Fibroblast of lung (primary cell): ENCODE data around the gene ZNRF1. TPM values are rescaled to one million over a fixed set of nuclear protein-coding genes. Genes with fewer than 3 reads are reported as not detected.
"Not testable (repeated sequence)": the region's sequence is repeated elsewhere in the genome, so short reads cannot be mapped to it uniquely, and the experiment has no call there.

Experiments
- DNase-seq, 2 donors: peaks; one replicate each; pipeline versions ENCODE4 v3.0.0 to v3.0.0-alpha.2; 2010; ENCODE audit warnings: low read depth in 2 of 2
- H2AFZ ChIP-seq: 2 replicates; pipeline ENCODE4 v1.5.1; 2012; ENCODE audit warnings: low read length, control low read depth, inconsistent platforms
- H3K27ac ChIP-seq: 2 replicates; pipeline ENCODE4 v1.5.1; 2011; ENCODE audit warnings: low read length, control low read depth; ENCODE audit not compliant: insufficient read depth
- H3K27me3 ChIP-seq: 2 replicates; pipeline ENCODE4 v1.5.1; 2011; ENCODE audit warnings: mild to moderate bottlenecking, low read length; ENCODE audit not compliant: control insufficient read depth, insufficient read depth
- H3K36me3 ChIP-seq: 2 replicates; pipeline ENCODE4 v1.5.1; 2011; ENCODE audit warnings: low read length; ENCODE audit not compliant: control insufficient read depth, insufficient read depth
- H3K4me1 ChIP-seq: 2 replicates; pipeline ENCODE4 v1.5.1; 2011; ENCODE audit warnings: low read length; ENCODE audit not compliant: control insufficient read depth, insufficient read depth; ENCODE audit errors: extremely low read depth
- H3K4me2 ChIP-seq: 2 replicates; pipeline ENCODE4 v1.5.1; 2011; ENCODE audit warnings: low read length, control low read depth; ENCODE audit not compliant: insufficient read depth; ENCODE audit errors: extremely low read depth
- H3K4me3 ChIP-seq, 4 experiments: fragments of 200-600 bp in 1 of 4; sonication (generic) in 1 of 4; replicated peaks in 1 of 4; 2 replicates each; pipeline ENCODE4 v1.5.1; 2011 to 2016; ENCODE audit warnings: low read length in 4 of 4, low read depth in 3 of 4, mild to moderate bottlenecking in 3 of 4, control low read depth in 2 of 4, inconsistent platforms in 1 of 4, mixed read lengths in 1 of 4; ENCODE audit not compliant: insufficient read depth in 1 of 4; ENCODE audit errors: control extremely low read depth in 1 of 4
- H3K79me2 ChIP-seq: 2 replicates; pipeline ENCODE4 v1.5.1; 2012; ENCODE audit warnings: mild to moderate bottlenecking, low read length, inconsistent platforms; ENCODE audit not compliant: control insufficient read depth, insufficient read depth
- H3K9ac ChIP-seq: 2 replicates; pipeline ENCODE4 v1.5.1; 2011; ENCODE audit warnings: mild to moderate bottlenecking, low read length, control low read depth; ENCODE audit not compliant: insufficient read depth
- H3K9me3 ChIP-seq: 2 replicates; pipeline ENCODE4 v1.5.1; 2012; ENCODE audit warnings: low read depth, low read length; ENCODE audit not compliant: control insufficient read depth, insufficient read depth
- H4K20me1 ChIP-seq: 2 replicates; pipeline ENCODE4 v1.5.1; 2011; ENCODE audit warnings: low read length; ENCODE audit not compliant: control insufficient read depth, insufficient read depth; ENCODE audit errors: extremely low read depth
- EZH2 ChIP-seq: IDR thresholded peaks from 2 replicates; pipeline ENCODE4 v1.5.1; 2012; ENCODE audit warnings: low read length, control low read depth, mild to moderate bottlenecking; ENCODE audit errors: missing control alignments
- polyA plus RNA-seq, 2 donors: library from polyadenylated mRNA; depleted of rRNA in 1 of 2; stranded (reverse) in 1 of 2; unstranded in 1 of 2; fragments of >200 nt; gene quantifications; 2 replicates each; pipeline ENCODE4 v1.2.1, GENCODE V29; 2011 to 2012; ENCODE audit warnings: missing spikeins in 1 of 2
- total RNA-seq: library from RNA; depleted of rRNA; stranded (reverse); fragments of >200 nt; gene quantifications from 2 replicates; pipeline ENCODE4 v1.2.1, GENCODE V29; 2014
- TF ChIP-seq, protein P1 (sequence below), 2 donors: IDR thresholded peaks in 1 of 2; conservative IDR thresholded peaks in 1 of 2; 1 replicate in 1 of 2; 2 replicates in 1 of 2; pipeline ENCODE4 v1.5.1; 2011 to 2012; ENCODE audit warnings: low read length in 2 of 2, control low read depth in 1 of 2, inconsistent platforms in 1 of 2, low read depth in 1 of 2, mild to moderate bottlenecking in 1 of 2

The ZNRF1 gene
- total and polyA plus RNA-seq, 2 donors (not counting 1 experiment from before 2014, with no cell fraction given) = 21.0 to 21.1 TPM

GRCh38 chr16:75024182-75024581, 25.4 kb downstream of the ZNRF1 start:
- Histone ChIP-seq H3K36me3 (no peaks in the 10 kb centered on the region), H3K79me2 (peaks cover 37% of the 10 kb centered on the region), H2AFZ (no peak overlapping the region), H3K4me3 (no peak overlapping the region), H3K27ac (no peak overlapping the region), H3K4me1 (peaks cover 17% of the 10 kb centered on the region), H3K9me3 (no peaks in the 10 kb centered on the region), H3K4me2 (no peak overlapping the region), H3K9ac (no peak overlapping the region), H3K27me3 (no peaks in the 10 kb centered on the region), H4K20me1 (no peaks in the 10 kb centered on the region)
- no peak for DNase-seq
- TF ChIP-seq, protein P1, sequence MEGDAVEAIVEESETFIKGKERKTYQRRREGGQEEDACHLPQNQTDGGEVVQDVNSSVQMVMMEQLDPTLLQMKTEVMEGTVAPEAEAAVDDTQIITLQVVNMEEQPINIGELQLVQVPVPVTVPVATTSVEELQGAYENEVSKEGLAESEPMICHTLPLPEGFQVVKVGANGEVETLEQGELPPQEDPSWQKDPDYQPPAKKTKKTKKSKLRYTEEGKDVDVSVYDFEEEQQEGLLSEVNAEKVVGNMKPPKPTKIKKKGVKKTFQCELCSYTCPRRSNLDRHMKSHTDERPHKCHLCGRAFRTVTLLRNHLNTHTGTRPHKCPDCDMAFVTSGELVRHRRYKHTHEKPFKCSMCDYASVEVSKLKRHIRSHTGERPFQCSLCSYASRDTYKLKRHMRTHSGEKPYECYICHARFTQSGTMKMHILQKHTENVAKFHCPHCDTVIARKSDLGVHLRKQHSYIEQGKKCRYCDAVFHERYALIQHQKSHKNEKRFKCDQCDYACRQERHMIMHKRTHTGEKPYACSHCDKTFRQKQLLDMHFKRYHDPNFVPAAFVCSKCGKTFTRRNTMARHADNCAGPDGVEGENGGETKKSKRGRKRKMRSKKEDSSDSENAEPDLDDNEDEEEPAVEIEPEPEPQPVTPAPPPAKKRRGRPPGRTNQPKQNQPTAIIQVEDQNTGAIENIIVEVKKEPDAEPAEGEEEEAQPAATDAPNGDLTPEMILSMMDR (conservative IDR thresholded peaks at IDR 0.05 in 1 of 2, IDR thresholded peaks at IDR 0.05 in 1 of 2; ENCODE audit: low read depth in 1 of 2, low read length in 2 of 2) = no peak
- TF ChIP-seq EZH2 = no peak

- Histone ChIP-seq H3K9me3 (no peaks in the 10 kb centered on the region), H3K4me3 (no peak overlapping the region), H3K4me2 (no peak overlapping the region), H4K20me1 (no peaks in the 10 kb centered on the region), H3K27ac (no peak overlapping the region), H3K9ac (no peak overlapping the region), H3K79me2 (peaks cover 36% of the 10 kb centered on the region), H2AFZ (no peak overlapping the region), H3K36me3 (no peaks in the 10 kb centered on the region), H3K27me3 (no peaks in the 10 kb centered on the region), H3K4me1 (peaks cover 18% of the 10 kb centered on the region)
- no peak for TF ChIP-seq EZH2
- TF ChIP-seq, protein P1 (conservative IDR thresholded peaks at IDR 0.05 in 1 of 2, IDR thresholded peaks at IDR 0.05 in 1 of 2; ENCODE audit: low read depth in 1 of 2, low read length in 2 of 2) = no peak
- DNase-seq = no peak
Measured at GRCh38 chr16:75024594-75024993, 25.8 kb downstream of the ZNRF1 start.

- Histone ChIP-seq H3K27ac (peak overlapping the region; percentile 87), H3K4me2 (peak overlapping the region; percentile 20), H3K4me3 (no peak overlapping the region), H3K27me3 (no peaks in the 10 kb centered on the region), H3K36me3 (no peaks in the 10 kb centered on the region), H3K79me2 (peaks cover 32% of the 10 kb centered on the region), H3K9ac (no peak overlapping the region), H3K4me1 (peaks cover 20% of the 10 kb centered on the region), H3K9me3 (no peaks in the 10 kb centered on the region), H2AFZ (no peak overlapping the region), H4K20me1 (no peaks in the 10 kb centered on the region)
- no peak for TF ChIP-seq EZH2
- TF ChIP-seq, protein P1 (conservative IDR thresholded peaks at IDR 0.05 in 1 of 2, IDR thresholded peaks at IDR 0.05 in 1 of 2; ENCODE audit: low read depth in 1 of 2, low read length in 2 of 2) = no peak
- peak; percentile 56 to 73 for DNase-seq
Measured at GRCh38 chr16:75025761-75026160, 26.9 kb downstream of the ZNRF1 start.

GRCh38 chr16:75026239-75026891, 27.5 kb downstream of the ZNRF1 start:
- not testable (repeated sequence) for H3K36me3 ChIP-seq, H3K27me3 ChIP-seq, H4K20me1 ChIP-seq, H3K9me3 ChIP-seq, H2AFZ ChIP-seq, H3K4me3 ChIP-seq
- Histone ChIP-seq H3K9ac (peak overlapping the region; percentile 16), H3K79me2 (peaks cover 29% of the 10 kb centered on the region), H3K4me1 (peaks cover 20% of the 10 kb centered on the region), H3K27ac (peak overlapping the region; percentile 87), H3K4me2 (peak overlapping the region; percentile 35)
- DNase-seq = peak; percentile 89 to 99
